CD1c-positive myeloid dendritic cell (primary cell): ENCODE results near the gene ALDH1A3.

ENCODE experiments used
- DNase-seq: peaks from one replicate; pipeline ENCODE4 v3.0.0-alpha.2; 2016; ENCODE audit errors: extremely low spot score

The ALDH1A3 gene

DNA sequence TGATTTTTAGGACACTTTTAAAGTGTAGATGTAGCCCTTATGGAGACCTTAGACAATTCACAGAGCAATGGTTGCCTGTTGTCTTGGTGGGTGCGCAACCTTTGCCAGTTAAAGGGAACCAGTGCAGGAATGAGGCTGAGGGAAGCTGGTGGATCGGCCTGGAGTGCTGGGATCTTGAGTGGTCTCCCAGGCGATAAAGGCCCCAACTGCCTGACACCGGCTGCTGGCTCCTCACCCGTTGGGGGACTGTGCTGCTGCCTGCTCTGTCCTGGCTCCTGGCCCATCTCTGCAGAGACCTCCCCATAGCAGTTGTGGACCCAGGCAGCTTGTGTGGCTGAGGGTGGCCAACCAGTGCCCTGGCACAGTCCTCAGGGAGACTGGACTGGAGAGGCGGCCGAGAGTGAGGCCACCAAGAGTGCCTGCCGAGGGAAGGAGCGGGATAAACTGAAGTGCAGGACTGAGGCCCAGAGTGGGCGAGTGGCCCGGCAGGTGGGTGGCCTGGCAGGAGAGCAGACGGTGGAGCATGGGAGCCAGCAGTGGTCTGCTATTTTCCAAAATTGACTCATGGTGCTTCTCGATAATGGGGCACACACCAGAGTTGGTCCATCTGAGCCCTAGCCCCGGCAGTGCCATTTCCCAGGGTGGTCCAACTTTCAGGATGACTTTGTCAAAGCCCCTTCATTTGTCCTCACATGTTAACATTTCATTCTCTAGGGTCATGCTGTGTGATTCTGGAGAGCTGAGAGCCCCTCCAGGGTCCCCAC is 2.1 kb downstream of the ALDH1A3 start:
- no peak for DNase-seq

GRCh38 chr15:100885116-100885515 is 5.5 kb downstream of the ALDH1A3 start:
- DNase-seq = no peak

GRCh38 chr15:100885811-100886210 is 6.2 kb downstream of the ALDH1A3 start:
- DNase-seq = no peak

- no peak for DNase-seq
Measured at GRCh38 chr15:100887211-100887913, 7.7 kb downstream of the ALDH1A3 start.

DNA sequence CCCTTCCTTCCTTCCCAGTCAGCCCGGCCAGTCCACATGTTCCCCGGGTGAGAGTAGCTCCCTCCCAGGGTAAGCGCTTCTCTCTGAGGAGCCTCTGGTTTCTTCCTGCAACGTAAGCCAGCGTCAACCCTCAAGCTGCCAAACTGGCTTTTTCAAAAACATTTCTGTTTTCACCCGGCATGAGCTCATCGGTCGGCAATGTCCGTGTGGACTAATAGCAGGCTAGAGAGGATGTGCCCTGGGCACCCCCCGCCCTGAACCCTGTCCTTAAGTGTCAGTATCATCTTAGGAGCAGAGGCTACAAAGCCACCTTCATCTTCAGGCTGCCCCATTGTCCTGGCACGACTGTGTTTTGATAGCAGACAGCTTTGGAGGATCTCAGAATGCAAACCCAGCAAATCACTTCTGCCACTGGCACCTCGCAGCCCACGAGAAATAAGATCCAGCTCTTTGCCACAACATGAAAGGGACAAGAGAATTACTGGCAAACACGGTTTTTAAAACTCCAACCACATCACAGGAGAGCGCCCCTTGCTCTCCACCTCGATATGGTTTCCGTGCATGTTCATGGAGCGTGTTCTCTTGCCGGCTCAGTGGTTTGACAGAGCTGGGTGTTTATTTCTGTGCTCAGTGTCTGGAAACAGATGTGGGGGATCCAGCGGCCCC is 9.9 kb downstream of the ALDH1A3 start:
- no peak for DNase-seq

- no peak for DNase-seq
Measured at GRCh38 chr15:100890051-100890720, 10.6 kb downstream of the ALDH1A3 start.

- DNase-seq = no peak
Measured at GRCh38 chr15:100890850-100891249, 11.2 kb downstream of the ALDH1A3 start.

DNA sequence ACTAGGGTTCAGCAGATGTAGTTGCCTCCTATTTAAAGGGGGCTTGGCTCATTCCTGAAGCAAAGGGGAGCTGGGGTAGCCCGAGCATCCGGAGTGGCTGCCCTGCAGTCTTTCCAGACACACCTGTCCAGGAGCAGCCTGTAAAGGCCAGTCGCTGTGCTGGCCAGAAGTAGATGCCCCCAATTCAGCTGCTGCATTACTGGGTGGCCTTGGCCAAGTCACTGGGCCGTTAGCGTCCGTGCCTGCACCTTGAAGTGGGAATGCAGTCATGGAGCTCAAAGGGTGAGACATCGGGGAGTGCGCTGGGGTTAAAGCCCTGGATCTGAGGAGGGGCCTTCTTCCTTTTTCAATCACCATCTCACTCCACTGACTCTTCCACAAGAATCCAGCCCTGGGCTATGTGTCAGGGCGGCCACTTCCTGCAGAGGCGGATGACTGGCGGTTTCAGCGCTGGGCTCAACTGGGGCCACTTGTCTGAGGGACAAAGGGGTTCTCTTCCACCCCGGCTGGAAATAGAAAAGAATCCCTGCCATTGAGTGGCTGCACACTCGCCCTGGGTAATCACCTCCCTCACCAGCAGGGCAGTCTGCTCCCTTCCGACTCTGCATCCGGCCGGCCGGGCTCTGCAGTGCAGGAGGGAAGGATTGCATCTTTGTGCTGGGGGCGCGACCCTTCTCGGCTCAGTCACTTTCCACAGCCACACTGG is 11.8 kb downstream of the ALDH1A3 start:
- no peak for DNase-seq

DNA sequence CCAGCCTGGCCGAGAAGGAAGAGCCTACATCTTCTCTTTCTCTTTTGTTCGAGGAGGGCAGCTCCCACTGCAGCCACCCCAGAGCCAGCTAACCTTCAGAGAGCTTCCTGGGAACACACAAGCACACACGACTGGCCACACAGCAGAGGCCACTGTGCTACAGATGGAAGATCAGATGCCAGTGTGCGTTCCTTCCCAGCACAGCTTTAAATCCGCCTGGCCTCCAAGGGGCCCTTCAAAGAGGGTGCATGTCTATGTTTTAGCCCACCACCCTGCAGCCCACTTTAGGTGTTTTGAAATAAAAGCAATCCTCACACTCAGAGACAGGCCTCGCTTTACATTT is 12.4 kb downstream of the ALDH1A3 start:
- DNase-seq = no peak

DNA sequence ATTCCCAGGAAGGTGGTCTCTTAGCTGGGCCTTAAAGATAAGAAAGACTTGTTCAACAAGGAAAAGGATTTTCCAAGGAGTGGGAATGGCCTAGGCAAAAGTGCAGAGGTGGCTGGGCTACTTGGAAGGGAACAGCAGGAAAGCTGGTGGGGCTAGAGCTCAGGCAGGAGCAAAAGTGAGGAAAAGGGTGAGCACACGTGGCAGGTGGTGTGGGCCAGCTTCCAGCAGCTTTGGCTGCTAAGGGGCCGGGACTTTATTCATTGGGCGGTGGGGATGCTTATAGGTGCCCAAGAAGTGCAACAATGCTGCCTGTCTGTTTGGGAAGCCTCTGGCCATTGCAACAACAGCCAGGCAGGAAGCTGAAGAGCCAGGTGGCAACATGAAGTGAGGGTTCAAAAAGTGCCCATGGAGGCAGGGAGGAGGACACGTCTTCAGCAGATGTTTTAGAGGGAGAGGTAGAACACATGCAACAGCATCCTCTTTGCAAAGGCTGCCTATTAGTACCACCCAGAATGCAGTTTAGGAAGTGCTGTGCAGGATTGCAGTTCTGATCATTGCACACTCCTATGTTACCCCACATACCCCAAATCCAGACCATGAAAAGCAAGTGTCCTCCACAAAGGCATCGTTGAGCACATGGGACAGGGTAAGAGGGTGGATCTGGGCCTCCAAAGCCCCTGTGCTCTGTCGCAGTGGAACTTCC is 13.8 kb downstream of the ALDH1A3 start:
- no peak for DNase-seq

DNA sequence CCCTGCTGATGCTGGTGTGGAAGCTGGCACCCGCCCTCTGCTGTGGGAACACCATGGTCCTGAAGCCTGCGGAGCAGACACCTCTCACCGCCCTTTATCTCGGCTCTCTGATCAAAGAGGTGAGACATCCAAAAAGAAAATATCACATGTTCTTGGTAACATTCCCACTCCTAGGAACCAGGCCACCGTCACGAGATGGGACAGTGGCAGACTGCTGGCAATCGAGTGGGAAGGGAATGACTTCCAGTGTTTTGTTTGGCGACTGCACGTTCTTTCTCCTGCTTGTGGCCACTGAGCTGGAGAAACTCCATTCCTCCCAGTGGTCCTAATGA is 14.3 kb downstream of the ALDH1A3 start:
- DNase-seq = no peak

GRCh38 chr15:100895721-100896120 is 16.1 kb downstream of the ALDH1A3 start:
- DNase-seq = no peak

DNA sequence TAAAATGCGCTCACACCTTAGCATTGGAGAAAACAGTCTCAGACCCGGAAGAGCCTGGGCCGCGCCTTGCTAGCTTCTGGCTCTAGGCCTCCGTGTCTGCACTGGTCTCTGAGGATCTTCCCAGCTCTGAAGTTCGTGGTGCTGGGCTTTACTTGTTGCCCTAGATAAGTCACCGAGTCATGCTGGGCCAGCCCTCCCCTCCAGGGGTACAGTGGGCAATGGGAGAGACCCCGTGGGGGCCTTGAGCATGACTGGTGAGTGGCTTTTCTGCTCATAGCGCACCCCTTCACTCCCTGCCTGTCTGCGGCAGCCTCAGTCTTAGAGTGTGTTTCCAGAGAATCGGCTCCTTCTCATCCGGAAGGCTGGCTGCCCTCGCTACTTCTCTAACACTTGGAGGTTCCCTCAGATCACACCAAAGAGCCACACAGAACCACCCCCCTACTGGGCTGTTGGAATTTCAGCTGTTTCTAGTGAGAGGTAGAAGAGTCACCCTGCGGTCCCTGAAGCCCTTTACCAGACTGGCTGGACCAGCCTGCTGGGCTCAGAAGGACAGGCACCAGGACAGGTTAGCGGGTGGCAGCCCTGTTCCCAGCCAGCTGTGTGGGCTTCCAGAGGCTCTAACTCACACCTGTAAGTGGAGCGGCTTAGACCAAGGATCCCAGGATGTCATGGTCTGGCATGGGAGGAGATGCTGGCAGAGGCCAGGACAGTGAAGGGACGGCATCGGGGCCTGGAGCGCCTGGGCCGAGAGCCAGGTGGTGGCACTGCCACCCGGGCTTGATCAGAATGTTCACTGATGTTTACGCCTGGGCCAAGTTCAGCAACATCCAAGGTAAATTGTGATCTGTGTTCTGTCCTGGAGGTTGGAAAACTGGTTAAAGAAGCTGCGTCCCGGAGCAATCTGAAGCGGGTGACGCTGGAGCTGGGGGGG is 17.9 kb downstream of the ALDH1A3 start:
- DNase-seq = no peak

- no peak for DNase-seq
Measured at GRCh38 chr15:100898152-100898490, 18.5 kb downstream of the ALDH1A3 start.

DNA sequence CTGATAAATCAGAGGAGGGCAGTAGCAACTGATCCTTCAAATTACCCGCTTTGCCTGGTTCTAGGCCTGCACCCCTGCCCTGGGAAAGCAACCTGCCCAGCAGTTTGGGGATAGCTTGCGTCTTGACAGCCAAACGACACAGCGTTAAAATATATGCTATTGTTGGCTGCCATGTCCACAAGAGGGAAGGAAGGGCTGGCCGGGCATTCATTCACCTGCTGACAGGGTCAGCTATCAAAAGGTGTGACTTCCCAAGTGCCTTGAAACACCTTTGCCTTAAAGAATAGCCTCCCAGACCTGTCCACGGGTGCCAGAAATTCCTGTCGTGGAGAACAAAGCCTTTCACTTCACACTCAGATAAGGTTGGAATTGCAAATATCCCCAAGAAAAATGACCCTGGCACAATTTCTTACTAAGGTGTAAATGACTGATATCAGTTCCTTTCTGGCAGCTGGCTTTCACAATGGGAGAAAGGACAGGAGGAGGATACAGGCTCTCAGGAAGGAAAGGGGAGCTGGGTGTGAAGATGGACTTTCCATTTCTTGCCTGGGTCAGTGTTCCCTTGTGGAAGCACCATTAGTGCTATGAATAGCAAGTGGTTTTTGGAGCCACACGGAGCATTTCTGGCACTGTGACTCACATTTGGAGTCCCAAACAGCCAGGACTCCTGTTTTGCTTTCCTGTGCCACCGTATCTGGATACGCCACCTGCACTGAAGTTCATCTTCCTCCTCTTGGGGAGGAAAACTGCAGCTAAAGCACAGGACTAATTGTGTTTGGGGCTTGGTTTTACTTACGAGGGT is 19.2 kb downstream of the ALDH1A3 start:
- DNase-seq = no peak

GRCh38 chr15:100899601-100900000 is 20.0 kb downstream of the ALDH1A3 start:
- DNase-seq = no peak

DNA sequence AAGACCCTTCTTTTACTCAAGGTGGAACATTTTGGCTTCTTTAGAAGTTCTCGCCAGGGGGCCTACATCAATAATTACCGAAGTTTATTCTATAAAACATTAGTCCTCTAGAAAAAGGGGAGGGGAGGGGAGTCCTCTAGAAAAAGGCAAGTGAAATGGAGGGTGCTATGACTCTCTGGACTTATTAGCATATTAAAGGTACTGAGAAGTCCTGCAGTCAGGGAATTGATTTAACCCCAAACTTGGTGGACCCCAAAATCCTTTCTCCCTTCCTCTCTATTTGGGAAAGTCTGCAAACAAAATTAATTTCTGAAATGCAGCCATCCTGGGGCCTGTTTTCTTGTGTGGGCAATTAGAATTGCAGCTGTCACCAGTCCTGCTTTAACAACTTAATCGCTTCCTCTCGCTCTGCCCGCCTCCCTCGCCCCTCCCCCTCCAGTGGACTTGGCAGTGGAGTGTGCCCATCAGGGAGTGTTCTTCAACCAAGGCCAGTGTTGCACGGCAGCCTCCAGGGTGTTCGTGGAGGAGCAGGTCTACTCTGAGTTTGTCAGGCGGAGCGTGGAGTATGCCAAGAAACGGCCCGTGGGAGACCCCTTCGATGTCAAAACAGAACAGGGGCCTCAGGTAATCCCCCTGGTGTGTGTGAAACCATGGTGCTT is 20.6 kb downstream of the ALDH1A3 start:
- no peak for DNase-seq

DNA sequence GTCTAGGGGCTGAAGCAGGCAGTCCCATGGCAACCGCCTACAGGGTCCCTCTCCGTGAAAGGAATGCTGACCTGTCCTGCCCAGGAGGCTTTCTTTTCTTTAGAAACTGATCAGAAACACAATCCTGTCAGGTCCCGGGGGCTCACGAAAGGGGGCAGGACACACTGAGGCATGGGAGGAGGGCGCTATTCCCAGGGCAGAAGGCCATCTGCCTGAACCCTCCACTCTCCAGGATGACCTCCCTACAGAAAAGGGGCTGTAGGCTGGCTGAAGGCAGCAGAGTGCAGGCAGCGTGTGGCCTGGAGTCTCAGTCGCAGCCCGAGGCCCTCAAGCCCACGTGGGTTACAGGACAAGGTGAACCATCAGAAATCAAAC is 21.2 kb downstream of the ALDH1A3 start:
- no peak for DNase-seq

DNA sequence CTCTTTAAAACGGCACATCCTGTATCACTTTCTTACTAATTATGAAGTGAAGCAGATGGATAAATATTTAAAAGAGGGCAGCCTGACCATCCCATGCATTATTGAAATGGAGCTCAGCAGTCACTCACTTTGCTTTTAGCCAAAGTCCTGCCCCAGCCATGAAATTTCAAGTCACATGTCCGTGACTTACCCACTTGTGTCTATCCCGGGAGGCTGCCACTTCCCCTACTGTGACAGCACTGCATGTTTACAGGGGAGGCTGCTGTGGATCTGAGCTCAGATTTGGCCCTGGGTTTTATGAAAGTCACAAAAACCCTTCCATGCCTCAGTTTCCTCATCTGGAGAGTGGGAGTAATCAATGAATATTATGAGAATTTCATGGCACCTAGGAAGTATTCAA is 21.7 kb downstream of the ALDH1A3 start:
- no peak for DNase-seq
